ENCODE results near the gene MRPS27.

DNA sequence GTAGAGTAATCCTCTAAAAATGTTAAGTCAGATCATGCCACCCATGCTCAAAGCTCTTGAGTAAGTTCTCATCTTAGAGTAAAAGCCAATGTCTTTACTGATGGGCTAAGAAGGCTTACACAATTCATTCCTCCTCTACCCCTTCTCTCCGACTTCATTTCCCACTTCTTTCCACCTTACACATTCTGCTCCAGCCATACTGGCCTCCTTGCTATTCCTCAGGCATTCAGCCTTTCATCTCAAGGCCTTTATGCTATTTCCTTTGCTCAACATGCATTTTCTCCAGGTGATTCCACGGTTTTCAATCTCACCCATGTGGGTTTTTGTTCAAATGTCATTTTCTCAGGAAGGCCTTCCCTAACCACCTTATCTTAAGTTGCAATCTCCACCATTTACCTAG, 107.9 kb downstream of the MRPS27 start:
- TF ChIP-seq, protein P1, sequence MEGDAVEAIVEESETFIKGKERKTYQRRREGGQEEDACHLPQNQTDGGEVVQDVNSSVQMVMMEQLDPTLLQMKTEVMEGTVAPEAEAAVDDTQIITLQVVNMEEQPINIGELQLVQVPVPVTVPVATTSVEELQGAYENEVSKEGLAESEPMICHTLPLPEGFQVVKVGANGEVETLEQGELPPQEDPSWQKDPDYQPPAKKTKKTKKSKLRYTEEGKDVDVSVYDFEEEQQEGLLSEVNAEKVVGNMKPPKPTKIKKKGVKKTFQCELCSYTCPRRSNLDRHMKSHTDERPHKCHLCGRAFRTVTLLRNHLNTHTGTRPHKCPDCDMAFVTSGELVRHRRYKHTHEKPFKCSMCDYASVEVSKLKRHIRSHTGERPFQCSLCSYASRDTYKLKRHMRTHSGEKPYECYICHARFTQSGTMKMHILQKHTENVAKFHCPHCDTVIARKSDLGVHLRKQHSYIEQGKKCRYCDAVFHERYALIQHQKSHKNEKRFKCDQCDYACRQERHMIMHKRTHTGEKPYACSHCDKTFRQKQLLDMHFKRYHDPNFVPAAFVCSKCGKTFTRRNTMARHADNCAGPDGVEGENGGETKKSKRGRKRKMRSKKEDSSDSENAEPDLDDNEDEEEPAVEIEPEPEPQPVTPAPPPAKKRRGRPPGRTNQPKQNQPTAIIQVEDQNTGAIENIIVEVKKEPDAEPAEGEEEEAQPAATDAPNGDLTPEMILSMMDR (IDR thresholded peaks at IDR 0.05; ENCODE audit: low read depth, low read length): no peak
- no peak for TF ChIP-seq POLR2A (IDR thresholded peaks at IDR 0.05; ENCODE audit: extremely low read depth, insufficient read length)
- TF ChIP-seq, protein P2, sequence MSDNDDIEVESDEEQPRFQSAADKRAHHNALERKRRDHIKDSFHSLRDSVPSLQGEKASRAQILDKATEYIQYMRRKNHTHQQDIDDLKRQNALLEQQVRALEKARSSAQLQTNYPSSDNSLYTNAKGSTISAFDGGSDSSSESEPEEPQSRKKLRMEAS (IDR thresholded peaks at IDR 0.05; ENCODE audit: low read depth, low read length): no peak
- TF ChIP-seq MYC (IDR thresholded peaks at IDR 0.05; ENCODE audit: low read depth, low read length): no peak
